IMR-90 (cell line): ENCODE measurements around the gene ABCA4.

Source experiments
- CEBPB ChIP-seq: IDR thresholded peaks from 2 replicates; pipeline ENCODE4 v1.6.1; 2012; ENCODE audit warnings: low read depth, low read length, improper control_type of control experiment
- CTCF ChIP-seq: conservative IDR thresholded peaks from 2 replicates; pipeline ENCODE4 v1.5.1; 2012; ENCODE audit warnings: mild to moderate bottlenecking, low read depth, low read length, improper control_type of control experiment
- POLR2A ChIP-seq: IDR thresholded peaks from 2 replicates; pipeline ENCODE4 v1.6.1; 2012; ENCODE audit warnings: mild to moderate bottlenecking, low read depth, low read length

DNA sequence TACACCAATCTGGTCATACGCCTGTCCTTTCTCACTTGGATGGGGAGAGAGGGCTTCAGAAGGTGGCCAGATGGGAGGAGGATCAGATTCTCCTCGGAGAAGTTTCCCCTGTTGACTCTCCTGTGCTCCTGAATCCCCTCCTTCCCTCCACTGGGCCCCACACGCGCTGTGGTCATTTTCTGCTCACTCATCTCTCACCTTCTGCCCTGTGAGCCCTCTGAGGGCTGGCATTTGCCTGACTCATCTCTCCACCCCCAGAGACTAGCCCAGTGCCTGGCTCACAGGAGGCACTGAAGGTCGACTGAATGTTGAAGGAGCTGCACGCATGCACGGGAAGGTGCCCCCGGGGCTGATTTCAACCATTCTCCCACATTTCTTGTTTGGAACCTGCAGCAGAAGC lies 14.2 kb downstream of the ABCA4 start:
- TF ChIP-seq CTCF (no peak), CEBPB (no peak), POLR2A (no peak)
